Stimulated activated CD8-positive, alpha-beta memory T cell treated with anti-CD3 and anti-CD28 coated beads, Interleukin-12 subunit alpha, Interleukin-12 subunit beta, amount 100 ng/mL, for 24 hours (primary cell): ENCODE data around the gene PLEKHA7.

Experiments
- DNase-seq: peaks from one replicate; pipeline ENCODE4 v3.0.0-alpha.2; 2020; ENCODE audit errors: extremely low read depth

The PLEKHA7 gene

DNA sequence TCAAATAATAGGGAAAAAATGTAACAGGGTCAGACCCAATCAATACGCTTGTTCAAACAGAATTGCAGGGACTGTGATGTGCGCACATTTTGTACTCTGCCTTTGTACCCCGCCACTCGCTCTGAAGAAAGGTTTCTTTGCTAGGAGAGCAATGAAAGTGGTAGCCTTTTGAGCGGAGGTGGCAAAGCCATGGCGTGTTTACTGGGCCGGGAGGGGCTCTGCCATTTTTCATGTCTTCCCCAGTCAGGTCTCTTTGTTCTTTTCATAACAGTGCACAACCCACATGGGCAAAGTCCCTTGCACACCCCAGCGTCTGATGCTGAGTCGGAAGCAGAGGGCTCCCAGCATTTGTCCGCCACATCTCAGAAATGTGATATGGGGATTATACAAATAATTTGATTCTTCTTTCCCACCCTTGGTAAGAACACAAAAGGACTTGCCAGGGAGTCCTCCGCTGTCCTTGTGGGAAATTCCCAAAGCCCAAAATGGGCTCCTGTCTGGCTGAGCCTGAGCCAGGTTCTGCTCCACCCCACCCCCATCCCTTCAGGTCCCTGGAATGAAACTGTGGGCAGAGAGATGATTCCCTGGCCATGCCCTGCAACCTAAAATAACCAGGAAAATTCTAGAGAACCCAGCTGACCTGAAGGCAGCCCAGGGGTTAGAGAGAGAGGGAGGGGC lies 239.1 kb downstream of the PLEKHA7 start:
- DNase-seq: no peak

GRCh38 chr11:16773981-16774935 lies 240.0 kb downstream of the PLEKHA7 start:
- DNase-seq: no peak

GRCh38 chr11:16772141-16772512 lies 242.1 kb downstream of the PLEKHA7 start:
- no peak for DNase-seq

DNA sequence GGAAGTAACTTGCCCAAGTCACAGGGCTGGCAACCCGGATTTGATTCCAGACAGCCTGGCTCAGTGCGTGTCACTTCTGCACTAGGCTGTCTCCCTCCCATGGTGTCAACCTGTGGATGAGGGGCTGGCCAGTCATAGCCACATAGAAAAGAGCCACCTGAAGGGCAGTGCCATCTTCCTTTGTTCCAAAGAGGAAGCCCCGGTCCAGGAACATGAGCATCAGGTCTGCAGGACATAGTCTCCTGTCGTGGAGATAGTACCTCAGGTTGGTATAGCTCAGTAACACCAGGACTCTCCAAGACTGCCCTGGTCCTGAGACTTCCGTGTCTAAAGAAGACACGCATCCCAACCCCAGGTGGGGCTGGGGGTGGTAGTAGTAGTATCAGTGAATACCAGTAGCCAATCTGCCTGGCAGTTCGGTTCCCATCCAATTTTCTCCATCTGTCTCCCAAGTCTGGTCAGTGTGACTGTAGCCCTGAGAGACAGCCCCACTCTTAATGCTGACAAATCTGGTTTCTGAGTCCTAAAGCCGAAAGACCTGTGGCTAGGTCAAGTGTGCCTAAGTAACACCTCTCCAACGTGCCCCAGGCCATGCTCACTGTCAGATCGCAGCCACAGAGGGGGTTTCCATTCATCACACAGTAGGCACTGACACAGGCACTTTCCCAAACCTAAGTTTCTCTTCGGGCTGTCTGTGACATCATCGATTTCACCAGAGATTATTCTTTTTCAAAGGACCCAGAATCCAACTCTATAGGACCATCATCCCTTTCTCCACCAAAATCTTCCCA lies 242.7 kb downstream of the PLEKHA7 start:
- no peak for DNase-seq

- DNase-seq: no peak
Measured at GRCh38 chr11:16770016-16770415, 244.2 kb downstream of the PLEKHA7 start.

- no peak for DNase-seq
Measured at GRCh38 chr11:16769386-16769785, 244.8 kb downstream of the PLEKHA7 start.

- no peak for DNase-seq
Measured at GRCh38 chr11:16767957-16768356, 246.3 kb downstream of the PLEKHA7 start.

DNA sequence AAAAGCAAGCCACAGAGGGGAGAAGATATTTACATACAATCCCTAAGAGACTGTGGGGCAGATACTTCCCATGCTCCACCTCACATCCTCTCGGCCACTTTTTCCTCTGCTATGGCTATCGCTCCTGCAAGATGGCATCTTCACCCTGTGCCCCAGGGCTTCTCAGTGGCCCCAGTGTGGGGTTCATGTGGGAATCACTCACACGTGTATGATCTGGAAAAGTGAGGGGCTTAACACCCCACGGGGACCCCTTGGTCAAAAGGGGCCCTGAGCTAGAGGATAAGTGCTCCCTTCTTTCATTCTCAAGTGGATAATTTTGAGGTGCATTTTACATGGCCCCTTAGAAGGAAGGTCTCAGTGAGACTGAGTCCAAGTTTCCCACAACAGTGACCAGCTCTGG lies 247.1 kb downstream of the PLEKHA7 start:
- no peak for DNase-seq

- DNase-seq: no peak
Measured at GRCh38 chr11:16764888-16765287, 249.3 kb downstream of the PLEKHA7 start.

DNA sequence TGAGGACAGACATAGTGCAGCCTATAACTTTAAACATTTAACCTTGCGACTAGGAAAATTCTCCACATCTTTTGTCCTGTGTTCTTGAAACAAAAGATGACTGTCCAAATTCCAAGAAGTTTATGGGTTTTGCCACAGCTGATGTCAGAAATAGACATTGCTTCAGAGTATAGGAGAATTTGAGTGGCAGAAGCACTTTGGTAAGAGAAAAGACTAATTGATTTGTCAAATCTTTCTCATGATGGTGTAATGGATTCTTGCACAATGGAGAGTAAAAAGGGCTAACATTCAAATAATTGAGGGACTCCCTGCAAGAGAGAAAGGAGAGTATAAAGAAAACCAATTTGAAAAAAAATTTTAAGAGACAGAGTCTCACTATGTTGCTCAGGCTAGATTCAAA lies 250.5 kb downstream of the PLEKHA7 start:
- no peak for DNase-seq

GRCh38 chr11:16759857-16760508 lies 254.2 kb downstream of the PLEKHA7 start:
- no peak for DNase-seq

DNA sequence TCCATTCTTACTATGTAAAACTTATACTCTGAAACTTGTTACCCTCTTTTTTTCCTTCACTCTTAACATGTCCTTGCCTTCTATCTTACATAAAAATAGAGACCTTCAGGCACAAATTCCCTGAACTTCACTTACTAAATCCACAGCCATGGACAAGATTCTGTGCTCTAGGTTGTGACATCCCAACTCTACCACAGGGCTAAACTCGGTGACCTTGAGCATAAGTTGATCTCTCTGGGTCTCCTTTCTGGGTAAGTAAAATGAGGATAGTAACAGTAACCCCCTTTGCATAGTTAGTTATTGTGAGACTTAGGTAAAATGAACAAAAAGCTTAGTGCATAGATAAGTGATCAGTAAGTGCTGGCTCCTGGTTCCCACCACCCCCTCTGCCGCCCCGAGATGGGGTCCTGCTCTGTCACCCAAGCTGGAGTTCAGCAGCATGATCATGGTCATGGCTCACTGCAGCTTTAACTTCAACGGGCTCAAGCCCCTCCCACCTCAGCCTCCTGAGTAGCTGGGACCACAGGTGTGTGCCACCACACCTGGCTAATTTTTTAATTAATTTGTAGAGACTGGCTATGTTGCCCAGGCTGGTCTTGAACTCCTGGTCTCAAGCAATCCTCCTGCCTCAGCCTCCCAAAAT lies 255.7 kb downstream of the PLEKHA7 start:
- DNase-seq: no peak

- DNase-seq: no peak
Measured at GRCh38 chr11:16750417-16750816, 263.8 kb downstream of the PLEKHA7 start.

- DNase-seq: no peak
Measured at GRCh38 chr11:16749666-16750065, 264.5 kb downstream of the PLEKHA7 start.

GRCh38 chr11:16749092-16749491 lies 265.1 kb downstream of the PLEKHA7 start:
- DNase-seq: no peak

DNA sequence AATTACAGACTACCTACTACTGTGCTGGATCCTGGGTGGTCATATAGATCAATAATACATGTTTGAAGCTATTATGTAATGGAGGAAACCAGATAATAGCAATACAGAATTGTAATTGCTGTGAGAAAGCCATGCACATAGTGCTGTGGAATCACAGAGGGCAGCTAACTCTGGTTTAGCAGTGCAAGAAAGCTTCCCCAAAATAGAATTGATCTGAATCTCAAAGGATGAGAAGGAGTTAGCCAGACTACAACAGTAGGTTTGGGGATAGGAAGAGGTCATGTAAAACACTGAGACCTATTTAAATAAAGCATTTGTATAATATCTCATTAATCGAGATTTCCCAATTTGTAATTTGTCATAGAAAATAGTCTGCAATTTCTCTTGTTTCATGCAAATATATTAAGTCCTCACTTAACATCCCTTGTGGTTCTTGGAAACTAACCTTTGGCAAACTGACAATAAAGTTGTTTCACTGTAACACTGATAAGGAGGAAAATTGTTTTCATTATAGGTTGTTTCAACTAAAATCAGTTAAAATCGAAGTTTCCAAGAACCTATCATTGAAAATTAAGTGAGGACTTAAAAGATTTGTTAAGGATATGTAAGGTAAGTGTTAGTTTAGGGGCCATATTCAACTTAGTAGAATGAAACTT lies 268.1 kb downstream of the PLEKHA7 start:
- no peak for DNase-seq

DNA sequence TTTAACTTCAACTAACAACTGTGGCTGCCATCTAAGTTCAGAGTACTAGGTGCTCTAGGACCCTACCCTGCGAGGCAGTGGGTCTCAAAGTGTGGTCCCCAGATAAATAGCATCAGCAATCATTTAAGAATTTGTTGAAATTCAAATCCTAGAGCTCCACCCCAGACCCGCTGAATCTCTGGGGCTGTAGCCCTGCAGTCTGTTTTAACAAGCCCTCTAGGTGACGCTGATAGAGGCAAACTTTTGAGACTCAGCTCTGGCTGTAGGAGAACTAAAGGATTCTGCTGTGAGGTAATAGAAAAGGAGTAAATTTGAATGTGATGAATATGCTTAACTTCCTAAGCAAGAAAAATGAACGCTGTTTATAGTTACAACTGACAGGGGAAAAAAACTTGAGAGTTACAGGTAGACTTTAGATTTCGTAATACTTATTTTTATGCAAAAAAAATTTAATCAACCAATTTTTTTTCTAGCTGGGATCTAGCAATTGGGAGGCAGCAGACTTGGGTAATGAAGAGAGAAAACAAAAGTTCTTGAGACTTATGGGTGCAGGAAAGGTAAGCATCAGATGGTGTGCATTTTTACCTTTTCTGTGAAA lies 270.0 kb downstream of the PLEKHA7 start:
- no peak for DNase-seq

DNA sequence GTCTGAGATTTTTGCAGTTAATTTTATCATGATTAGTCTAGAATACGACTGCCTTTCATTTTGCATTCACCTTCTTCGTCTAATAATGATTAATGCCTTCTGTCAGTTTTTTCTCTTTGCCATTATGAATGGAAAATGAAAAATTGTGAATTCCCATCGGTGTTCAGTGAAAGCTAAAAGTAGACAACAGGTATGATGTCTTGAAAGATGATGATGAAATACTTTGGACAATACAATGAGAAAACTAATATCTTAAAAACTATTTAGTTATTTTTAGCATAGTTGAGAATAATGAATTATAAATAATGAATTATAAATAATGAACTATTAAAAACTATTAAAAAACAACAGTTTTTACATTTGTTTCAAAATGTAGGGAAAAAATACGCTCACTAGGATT lies 270.7 kb downstream of the PLEKHA7 start:
- no peak for DNase-seq

DNA sequence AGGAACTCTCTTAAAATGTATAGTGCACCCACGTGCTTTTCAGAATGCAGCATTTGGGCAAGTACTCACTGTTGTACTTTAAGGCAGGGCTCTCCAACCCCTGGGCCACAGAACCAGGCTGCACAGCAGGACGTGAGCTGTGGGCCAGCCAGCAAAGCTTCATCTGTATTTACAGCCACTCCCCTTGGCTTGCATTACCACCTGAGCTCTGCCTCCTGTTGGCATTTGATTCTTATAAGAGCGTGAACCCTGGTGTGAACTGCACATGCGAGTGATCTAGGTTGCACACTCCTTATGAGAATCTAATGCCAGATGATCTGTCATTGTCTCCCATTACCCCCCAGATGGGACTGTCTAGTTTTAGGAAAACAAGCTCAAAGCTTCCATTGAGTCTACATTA lies 272.7 kb downstream of the PLEKHA7 start:
- DNase-seq: no peak
